Stimulated activated CD8-positive, alpha-beta memory T cell treated with anti-CD3 and anti-CD28 coated beads, Interleukin-7, amount 100 ng/mL, for 48 hours (primary cell): ENCODE measurements around the gene CPS1.

ENCODE experiments used
- DNase-seq, 2 donors: peaks; one replicate each; pipeline ENCODE4 v3.0.0-alpha.2; 2020; ENCODE audit warnings: low read depth in 1 of 2; ENCODE audit errors: extremely low read depth in 1 of 2

CPS1 gene

GRCh38 chr2:210544831-210545230 is 11.6 kb upstream of the CPS1 start:
- no peak for DNase-seq

GRCh38 chr2:210546424-210547208 is 9.8 kb upstream of the CPS1 start:
- no peak for DNase-seq

GRCh38 chr2:210548031-210548430 is 8.4 kb upstream of the CPS1 start:
- no peak for DNase-seq

GRCh38 chr2:210548878-210549384 is 7.5 kb upstream of the CPS1 start:
- no peak for DNase-seq

GRCh38 chr2:210551001-210551400 is 5.4 kb upstream of the CPS1 start:
- DNase-seq, result no peak

GRCh38 chr2:210553373-210553772 is 3.0 kb upstream of the CPS1 start:
- DNase-seq, result no peak

- no peak for DNase-seq
Observed at GRCh38 chr2:210555555-210555954, 844 bp upstream of the CPS1 start.

DNA sequence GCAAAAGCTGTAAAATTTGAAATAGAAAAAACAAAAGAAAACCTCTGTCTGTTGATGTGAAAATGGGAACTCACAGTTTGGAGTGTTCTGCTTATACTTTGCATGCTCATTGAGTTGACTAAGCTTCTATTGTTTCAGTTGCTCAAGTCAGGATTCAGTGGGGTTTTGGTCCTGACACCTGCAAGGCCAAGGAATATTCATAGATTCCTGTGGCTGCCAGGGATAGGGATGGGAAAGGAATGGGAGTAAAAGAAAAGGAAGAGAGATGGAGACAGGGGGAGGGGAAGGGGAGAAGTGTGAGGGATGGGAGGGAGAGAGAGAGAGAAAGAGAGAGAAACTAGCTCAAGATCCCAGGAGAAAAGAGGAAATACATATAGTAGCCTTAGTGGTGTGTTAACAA is 1.3 kb downstream of the CPS1 start:
- no peak for DNase-seq

GRCh38 chr2:210558708-210559107 is 2.3 kb downstream of the CPS1 start:
- no peak for DNase-seq

- DNase-seq, result no peak
Observed at GRCh38 chr2:210559182-210559581, 2.8 kb downstream of the CPS1 start.

DNA sequence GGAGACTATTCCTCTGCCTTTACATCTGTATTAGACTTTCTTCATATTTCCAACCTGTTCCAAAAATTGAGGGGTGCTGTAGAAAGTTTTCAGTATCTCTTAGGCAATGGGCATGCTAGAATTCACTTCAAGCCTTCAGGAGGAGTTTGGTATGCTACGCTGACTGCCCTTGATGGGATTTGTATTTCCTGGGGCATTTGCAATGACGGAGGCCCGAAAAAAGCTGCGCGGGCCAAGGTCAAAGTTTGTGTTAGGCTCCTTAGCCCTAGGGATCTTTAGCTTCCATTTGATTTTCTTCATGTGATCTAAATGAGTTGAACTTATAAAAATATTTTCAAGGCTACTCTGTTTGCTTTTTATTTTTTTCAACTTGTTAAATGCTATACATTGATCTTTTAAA is 5.1 kb downstream of the CPS1 start:
- DNase-seq, result no peak

DNA sequence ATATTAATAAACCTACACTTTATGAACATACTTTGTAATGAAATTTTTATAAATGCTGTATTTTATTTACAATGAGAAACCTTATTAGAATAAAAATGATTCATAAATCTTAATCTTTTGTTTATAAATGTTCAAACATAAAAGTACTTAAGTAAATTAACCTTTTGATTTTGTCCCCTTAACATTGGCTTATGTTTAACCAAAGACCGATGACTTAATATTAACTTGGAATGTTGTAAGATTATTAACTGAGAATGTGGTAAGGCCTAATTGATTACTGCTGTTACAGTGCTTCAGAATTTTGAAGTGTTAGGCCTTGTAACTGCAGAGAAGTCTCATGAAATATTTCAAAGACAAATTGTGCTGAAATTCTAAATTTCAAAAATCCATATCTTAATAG is 5.7 kb downstream of the CPS1 start:
- DNase-seq, result no peak

- no peak for DNase-seq
Observed at GRCh38 chr2:210562502-210563080, 6.2 kb downstream of the CPS1 start.

GRCh38 chr2:210567279-210567678 is 10.9 kb downstream of the CPS1 start:
- no peak for DNase-seq

DNA sequence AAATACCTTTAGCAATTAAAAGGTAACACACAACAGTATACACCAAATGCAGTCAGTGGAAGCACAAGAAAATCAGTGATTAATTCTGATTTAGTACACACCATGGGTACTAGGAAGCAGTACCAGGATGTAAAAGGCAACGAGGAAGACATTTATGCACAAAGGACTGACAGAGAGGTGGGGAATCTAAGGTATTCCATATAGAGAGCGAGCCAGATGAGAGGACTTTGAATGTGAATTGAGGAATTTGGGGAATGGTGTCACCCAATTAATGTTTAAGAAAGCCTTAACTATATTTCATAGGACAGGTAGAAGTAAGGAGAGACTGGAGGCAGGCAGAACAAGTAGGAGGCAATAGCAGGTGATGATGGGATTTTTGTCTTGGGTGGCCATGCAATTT is 11.7 kb downstream of the CPS1 start:
- DNase-seq, result no peak

DNA sequence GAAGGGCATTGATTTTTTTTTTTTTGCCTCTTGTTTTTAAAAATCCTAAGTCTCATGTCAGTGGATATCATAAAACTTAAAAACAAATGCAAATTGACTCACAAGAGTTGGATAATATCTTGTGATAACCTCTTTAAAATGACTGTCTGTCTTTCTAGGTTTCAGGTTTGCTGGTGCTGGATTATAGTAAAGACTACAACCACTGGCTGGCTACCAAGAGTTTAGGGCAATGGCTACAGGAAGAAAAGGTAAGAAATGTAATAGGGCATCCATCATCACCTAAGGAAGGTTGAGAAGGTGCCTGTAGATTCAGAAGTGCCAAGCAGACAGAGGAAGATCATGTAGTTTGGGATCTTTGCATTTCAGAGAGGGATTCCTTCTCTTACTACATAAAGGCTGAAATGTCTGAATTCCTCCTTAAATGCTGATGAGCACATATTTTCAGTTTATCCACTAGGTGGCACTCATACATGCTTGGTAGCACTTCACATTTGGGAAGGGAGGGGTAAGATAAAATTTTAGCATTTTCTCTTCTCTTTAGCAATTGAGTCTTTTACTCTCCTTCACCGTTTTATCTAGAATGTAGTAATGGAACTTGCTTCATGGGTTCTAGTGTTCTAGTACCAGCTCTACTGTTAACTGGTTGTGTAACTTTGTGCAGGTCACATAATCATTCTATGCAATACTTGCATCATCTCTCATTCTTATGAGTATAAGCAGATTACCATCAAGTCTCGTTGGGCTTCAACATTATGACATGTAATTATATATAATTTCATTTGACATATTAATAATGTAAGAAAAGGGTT is 21.1 kb downstream of the CPS1 start:
- DNase-seq, result no peak

DNA sequence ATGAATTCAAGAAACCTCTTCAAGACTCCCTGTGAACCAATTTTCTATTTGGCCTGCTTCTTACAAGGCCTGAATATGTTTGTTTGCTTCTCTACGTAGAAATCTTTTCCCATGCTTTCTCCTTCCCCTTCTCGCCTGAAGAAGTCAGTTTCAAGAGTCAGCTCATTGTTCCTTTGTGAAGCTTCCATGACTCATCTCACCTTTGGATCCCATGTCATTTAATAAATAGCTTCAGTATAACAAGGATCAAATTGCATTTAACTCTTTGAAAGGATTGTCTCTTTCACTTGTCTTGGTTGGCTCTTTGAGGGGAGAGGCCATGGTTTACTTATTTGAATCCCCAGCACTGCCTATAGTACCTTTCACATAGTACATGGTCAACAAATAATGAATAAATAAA is 28.4 kb downstream of the CPS1 start:
- DNase-seq, result no peak

- DNase-seq, result no peak
Observed at GRCh38 chr2:210586381-210586780, 30.0 kb downstream of the CPS1 start.

DNA sequence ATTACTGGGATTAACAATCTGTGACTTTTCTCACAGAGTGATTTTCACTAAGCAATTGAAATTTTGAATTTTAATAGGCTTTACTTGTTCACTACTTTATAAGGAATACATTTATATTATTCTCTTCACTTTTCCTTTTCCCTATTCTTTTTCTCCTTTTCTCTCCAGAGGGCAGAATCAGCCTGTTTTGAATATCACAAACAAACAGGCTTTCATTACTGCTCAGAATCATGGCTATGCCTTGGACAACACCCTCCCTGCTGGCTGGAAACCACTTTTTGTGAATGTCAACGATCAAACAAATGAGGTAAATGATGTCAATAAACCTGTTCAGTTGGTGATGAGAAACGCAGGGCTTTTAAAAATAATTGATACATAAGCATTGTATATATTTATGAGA is 35.3 kb downstream of the CPS1 start:
- DNase-seq, result no peak

GRCh38 chr2:210592726-210593125 is 36.3 kb downstream of the CPS1 start:
- no peak for DNase-seq

- DNase-seq, result no peak
Observed at GRCh38 chr2:210593166-210593565, 36.8 kb downstream of the CPS1 start.

DNA sequence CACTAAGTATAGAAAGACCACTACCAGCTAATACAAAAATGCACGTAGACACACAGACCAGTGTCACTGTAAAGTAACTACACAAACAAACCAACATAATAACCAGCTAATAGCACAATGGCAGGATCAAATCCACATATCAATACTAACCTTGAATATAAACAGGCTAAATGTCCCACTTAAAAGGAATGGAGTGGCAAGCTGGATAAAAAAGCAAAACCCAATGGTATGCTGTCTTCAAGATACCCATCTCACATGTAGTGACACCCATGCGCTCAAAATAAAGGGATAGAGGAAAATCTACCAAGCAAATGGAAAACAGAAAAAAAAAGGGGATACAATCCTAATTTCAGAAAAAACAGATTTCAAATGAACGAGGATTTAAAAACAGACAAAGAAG is 41.8 kb downstream of the CPS1 start:
- no peak for DNase-seq
